PC-3 (cell line): ENCODE measurements around the gene CRAMP1.

Experiments used
- EZH2 ChIP-seq: fragments of 300-600 bp; sonication (generic); IDR thresholded peaks from one replicate; pipeline ENCODE4 v1.6.1; 2017; ENCODE audit warnings: antibody characterized with exemption, mild to moderate bottlenecking, low read length; ENCODE audit not compliant: unreplicated experiment
- EZH2phosphoT487 ChIP-seq: fragments of 300-600 bp; sonication (generic); IDR thresholded peaks from 2 replicates; pipeline ENCODE4 v1.6.1; 2018; ENCODE audit warnings: mild to moderate bottlenecking, antibody characterized with exemption, low read length, borderline replicate concordance
- TF ChIP-seq, protein P1 (sequence below): fragments of 300-600 bp; sonication (generic); conservative IDR thresholded peaks from 2 replicates; pipeline ENCODE4 v1.5.1; 2017; ENCODE audit warnings: antibody characterized with exemption, low read depth, mild to moderate bottlenecking, low read length

- TF ChIP-seq, protein P1, sequence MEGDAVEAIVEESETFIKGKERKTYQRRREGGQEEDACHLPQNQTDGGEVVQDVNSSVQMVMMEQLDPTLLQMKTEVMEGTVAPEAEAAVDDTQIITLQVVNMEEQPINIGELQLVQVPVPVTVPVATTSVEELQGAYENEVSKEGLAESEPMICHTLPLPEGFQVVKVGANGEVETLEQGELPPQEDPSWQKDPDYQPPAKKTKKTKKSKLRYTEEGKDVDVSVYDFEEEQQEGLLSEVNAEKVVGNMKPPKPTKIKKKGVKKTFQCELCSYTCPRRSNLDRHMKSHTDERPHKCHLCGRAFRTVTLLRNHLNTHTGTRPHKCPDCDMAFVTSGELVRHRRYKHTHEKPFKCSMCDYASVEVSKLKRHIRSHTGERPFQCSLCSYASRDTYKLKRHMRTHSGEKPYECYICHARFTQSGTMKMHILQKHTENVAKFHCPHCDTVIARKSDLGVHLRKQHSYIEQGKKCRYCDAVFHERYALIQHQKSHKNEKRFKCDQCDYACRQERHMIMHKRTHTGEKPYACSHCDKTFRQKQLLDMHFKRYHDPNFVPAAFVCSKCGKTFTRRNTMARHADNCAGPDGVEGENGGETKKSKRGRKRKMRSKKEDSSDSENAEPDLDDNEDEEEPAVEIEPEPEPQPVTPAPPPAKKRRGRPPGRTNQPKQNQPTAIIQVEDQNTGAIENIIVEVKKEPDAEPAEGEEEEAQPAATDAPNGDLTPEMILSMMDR = no peak
- no peak for TF ChIP-seq EZH2phosphoT487
- TF ChIP-seq EZH2 = no peak
Observed at GRCh38 chr16:1630450-1631213, 18.5 kb downstream of the CRAMP1 start.
